Osteocyte (in vitro differentiated cells): Measurements from ENCODE around the gene TNKS2. TPM values are rescaled to one million over a fixed set of nuclear protein-coding genes. Genes with fewer than 3 reads are reported as not detected.

Experiments used
- DNase-seq: peaks from one replicate; pipeline ENCODE4 v3.0.0; 2021; ENCODE audit warnings: mixed read lengths; ENCODE audit not compliant: unreplicated experiment; ENCODE audit errors: extremely low spot score
- H3K27ac Mint-ChIP-seq: one replicate; pipeline ENCODE4 v1.8.0; 2021; ENCODE audit warnings: mild to moderate bottlenecking, mixed read lengths; ENCODE audit not compliant: unreplicated experiment
- H3K27me3 Mint-ChIP-seq: one replicate; pipeline ENCODE4 v1.8.0; 2021; ENCODE audit warnings: mixed read lengths; ENCODE audit not compliant: unreplicated experiment
- H3K36me3 Mint-ChIP-seq: one replicate; pipeline ENCODE4 v1.8.0; 2021; ENCODE audit warnings: mixed read lengths; ENCODE audit not compliant: unreplicated experiment
- H3K4me1 Mint-ChIP-seq: one replicate; pipeline ENCODE4 v1.8.0; 2021; ENCODE audit warnings: mixed read lengths; ENCODE audit not compliant: unreplicated experiment
- H3K4me3 Mint-ChIP-seq: one replicate; pipeline ENCODE4 v1.8.0; 2021; ENCODE audit warnings: mild to moderate bottlenecking, moderate library complexity, mixed read lengths; ENCODE audit not compliant: unreplicated experiment
- H3K9me3 Mint-ChIP-seq: one replicate; pipeline ENCODE4 v1.8.0; 2021; ENCODE audit warnings: mixed read lengths; ENCODE audit not compliant: unreplicated experiment
- CTCF ChIP-seq: fragments of 200-600 bp; sonication (generic); IDR thresholded peaks from 2 replicates; pipeline ENCODE4 v1.5.0; 2021; ENCODE audit warnings: antibody characterized with exemption, mild to moderate bottlenecking, moderate library complexity
- total RNA-seq: library from RNA; stranded (reverse); gene quantifications from 2 replicates; pipeline ENCODE4 v1.2.1, GENCODE V29; 2021

Gene TNKS2
- total RNA-seq, 1 donor from 2014 or later: 64.9 TPM

GRCh38 chr10:91875156-91875555 is 76.9 kb downstream of the TNKS2 start:
- DNase-seq: no peak
- H3K9me3 Mint-ChIP-seq: no peaks in the 10 kb centered on the region
- no peaks in the 10 kb centered on the region for H3K36me3 Mint-ChIP-seq
- H3K4me3 Mint-ChIP-seq: no peak overlapping the region
- no peak overlapping the region for H3K27ac Mint-ChIP-seq
- peaks cover 2% of the 10 kb centered on the region for H3K4me1 Mint-ChIP-seq
- TF ChIP-seq CTCF: no peak
- H3K27me3 Mint-ChIP-seq: no peaks in the 10 kb centered on the region

DNA sequence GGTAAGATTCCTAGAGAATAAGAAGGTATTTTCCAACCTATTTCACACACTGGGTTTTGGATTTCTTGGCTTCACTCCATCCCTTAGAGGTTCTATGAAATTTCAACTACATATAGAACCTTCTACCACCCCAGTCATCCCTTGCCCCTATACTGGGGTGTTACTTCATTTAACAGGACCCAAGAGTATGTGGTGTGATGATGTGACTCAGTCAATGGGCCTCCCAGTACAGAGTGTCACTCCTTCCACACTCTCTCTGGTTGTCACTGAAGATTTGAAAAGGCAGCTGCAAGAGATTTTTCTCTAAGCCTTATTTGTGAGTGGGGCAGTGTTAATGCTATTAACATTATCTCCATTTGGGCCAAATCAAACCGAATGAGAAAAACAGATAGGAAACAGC is 77.6 kb downstream of the TNKS2 start:
- H3K4me3 Mint-ChIP-seq: no peak overlapping the region
- no peak for DNase-seq
- no peaks in the 10 kb centered on the region for H3K9me3 Mint-ChIP-seq
- no peak overlapping the region for H3K27ac Mint-ChIP-seq
- H3K4me1 Mint-ChIP-seq: peaks cover 5% of the 10 kb centered on the region
- TF ChIP-seq CTCF: no peak
- H3K27me3 Mint-ChIP-seq: no peaks in the 10 kb centered on the region
- no peaks in the 10 kb centered on the region for H3K36me3 Mint-ChIP-seq

DNA sequence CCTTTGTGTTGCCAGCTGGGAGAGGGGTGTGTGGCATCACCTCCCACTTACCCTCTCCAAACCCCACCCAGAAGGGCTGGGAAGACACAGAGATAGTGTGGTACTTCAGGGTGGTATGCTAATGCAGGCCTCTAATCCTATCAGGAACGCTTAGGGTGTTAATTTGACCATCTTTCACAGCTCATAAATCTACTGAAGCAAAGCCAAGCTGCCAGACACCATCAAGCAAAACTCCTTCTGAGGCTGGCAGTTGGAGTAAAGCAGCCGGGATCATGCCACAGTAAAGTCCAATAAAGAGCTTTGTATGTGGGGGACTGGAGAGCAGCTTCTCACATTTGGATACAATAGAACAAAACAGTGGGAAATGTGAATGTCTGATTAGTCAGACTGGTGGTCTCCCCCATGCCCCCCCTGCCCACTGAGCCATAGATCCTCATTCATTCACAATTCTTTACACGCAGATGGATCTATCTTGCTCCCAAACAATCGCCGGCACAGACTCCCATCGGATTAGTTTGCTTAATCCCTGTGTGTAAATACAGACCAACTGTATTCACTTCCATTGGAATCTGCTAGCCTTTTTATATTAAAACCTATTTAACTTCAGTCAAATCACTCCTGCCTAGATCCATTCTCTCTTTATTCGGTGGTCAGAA is 81.4 kb downstream of the TNKS2 start:
- no peaks in the 10 kb centered on the region for H3K9me3 Mint-ChIP-seq
- H3K4me1 Mint-ChIP-seq: peaks cover 20% of the 10 kb centered on the region
- peak; percentile 46 for DNase-seq
- no peaks in the 10 kb centered on the region for H3K27me3 Mint-ChIP-seq
- H3K4me3 Mint-ChIP-seq: no peak overlapping the region
- H3K36me3 Mint-ChIP-seq: no peaks in the 10 kb centered on the region
- H3K27ac Mint-ChIP-seq: no peak overlapping the region
- no peak for TF ChIP-seq CTCF

GRCh38 chr10:91880310-91880709 is 82.1 kb downstream of the TNKS2 start:
- H3K27me3 Mint-ChIP-seq: no peaks in the 10 kb centered on the region
- no peak overlapping the region for H3K27ac Mint-ChIP-seq
- no peak for TF ChIP-seq CTCF
- no peak overlapping the region for H3K4me3 Mint-ChIP-seq
- peak; percentile 69 for DNase-seq
- H3K9me3 Mint-ChIP-seq: no peaks in the 10 kb centered on the region
- no peaks in the 10 kb centered on the region for H3K36me3 Mint-ChIP-seq
- H3K4me1 Mint-ChIP-seq: peaks cover 20% of the 10 kb centered on the region

- H3K4me3 Mint-ChIP-seq: no peak overlapping the region
- peak; percentile 46 for DNase-seq
- peaks cover 31% of the 10 kb centered on the region for H3K4me1 Mint-ChIP-seq
- no peaks in the 10 kb centered on the region for H3K9me3 Mint-ChIP-seq
- TF ChIP-seq CTCF: no peak
- no peaks in the 10 kb centered on the region for H3K36me3 Mint-ChIP-seq
- H3K27ac Mint-ChIP-seq: peak overlapping the region; percentile 32
- no peaks in the 10 kb centered on the region for H3K27me3 Mint-ChIP-seq
These were observed 85.6 kb downstream of the TNKS2 start for GRCh38 chr10:91883549-91884444.
